HG02642 (cell line): ENCODE data around the gene STK24.
"Not testable (repeated sequence)": the region's sequence is repeated elsewhere in the genome, so short reads cannot be mapped to it uniquely, and the experiment has no call there.

Source experiments
- ATAC-seq: cut with Tn5 transposase; IDR thresholded peaks from one replicate; pipeline ENCODE4 v1.9.1; 2021; ENCODE audit warnings: mild to moderate bottlenecking; ENCODE audit not compliant: unreplicated experiment, poor library complexity

Gene STK24

DNA sequence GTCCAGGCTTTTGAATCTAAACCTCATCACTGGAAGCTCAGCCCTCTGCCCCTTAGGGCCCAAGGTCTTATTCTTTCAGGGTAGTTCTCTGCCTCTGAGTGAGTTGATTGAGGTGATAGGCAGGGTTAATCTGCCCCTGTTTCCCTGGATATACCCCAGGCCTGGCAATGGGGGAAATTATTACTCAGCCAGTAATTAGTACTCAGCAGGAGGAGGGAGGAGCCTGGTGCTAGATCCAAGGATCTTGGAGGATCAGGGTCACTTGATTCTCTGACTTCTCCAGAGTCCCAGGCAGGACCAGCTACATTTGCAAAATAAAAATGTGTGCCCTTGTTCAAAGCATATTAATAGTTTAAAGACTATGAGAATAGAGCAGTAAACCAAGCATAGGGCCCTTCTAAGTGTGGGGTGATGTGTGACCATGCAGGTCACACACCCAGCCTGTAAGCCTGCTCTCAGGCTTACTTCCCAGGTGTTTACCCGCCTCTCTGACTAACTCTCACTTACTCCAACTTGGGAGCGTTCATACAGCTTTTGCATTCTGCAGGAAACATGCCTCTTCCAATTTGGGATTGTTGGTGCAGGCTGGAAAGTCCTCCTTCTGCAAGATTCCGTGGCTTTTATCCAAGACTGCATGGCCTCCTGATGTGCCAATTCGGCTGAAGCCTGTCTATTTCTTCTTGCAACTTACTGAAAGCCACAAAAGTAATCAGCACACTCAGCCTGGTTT, 7.9 kb upstream of the STK24 start:
- ATAC-seq = no peak

DNA sequence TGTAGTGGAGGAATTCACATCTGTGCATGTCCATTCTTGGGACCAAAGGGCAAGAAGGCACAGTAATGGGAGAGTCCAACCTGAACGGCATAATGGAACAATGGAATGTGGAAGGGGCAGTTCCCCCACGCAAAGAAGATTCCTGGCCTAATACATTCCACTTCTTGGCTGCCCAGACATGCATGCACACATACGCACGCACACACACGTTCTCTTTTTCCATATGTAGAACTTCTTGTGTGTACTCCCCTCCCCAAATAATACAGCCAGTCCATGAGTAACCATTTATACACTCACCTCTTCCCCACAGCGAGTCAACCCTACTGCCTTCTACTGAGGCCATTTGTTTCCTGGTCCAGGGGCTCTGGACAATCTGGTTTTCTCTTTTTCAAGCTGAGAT, 6.0 kb upstream of the STK24 start:
- ATAC-seq = no peak

DNA sequence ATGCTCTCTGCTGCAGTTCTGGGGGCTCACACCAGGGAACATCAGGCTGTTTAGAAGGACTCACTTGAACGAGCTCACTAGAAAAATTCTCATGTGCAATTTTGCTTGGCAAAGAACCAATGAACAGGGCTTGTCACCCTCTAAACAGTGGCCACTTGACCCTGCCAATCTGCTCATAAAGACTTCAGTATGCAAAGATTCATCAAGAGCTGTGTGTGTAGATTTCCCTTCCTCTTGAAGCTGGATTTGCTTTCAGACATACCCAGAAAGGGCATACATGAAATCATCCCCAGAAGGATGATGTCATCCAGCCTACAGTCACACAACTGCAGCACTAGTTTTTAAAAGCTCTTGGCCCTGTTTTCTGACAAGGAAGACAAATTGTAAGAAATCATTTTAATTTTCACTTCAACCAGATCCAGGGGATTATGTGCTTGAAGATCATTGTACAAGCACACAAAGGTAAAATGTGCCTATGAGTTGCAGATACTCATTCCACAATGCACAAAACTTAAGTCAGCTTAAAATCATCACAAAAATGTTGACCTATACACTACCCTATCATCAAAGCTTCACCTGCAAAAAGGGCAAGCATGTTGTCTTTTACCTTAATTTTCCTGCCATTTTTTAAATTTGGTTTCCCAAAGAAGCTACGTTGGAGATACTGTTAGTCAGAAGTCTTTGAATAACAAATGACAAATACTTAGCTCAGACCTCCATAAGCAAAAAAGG, 5.2 kb upstream of the STK24 start:
- ATAC-seq = no peak

DNA sequence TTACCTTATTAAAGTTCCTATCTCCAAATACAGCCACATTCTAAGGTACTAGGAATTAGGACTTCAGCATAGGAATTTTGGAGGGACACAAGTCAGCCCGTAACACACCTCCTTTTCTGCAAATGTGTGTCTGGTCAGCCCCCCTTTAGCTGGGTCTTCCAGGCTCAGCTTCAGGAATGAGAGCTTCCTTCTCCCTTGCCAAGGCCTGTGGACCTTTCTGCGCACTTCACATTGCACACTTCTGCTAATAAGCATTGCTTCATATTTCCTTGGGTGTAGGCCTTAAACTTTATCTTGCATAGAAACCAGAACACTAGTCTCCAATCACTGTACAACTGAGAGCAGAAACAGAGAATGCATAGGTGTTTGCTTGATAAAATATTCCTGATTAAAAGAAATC, 4.5 kb upstream of the STK24 start:
- ATAC-seq = no peak

DNA sequence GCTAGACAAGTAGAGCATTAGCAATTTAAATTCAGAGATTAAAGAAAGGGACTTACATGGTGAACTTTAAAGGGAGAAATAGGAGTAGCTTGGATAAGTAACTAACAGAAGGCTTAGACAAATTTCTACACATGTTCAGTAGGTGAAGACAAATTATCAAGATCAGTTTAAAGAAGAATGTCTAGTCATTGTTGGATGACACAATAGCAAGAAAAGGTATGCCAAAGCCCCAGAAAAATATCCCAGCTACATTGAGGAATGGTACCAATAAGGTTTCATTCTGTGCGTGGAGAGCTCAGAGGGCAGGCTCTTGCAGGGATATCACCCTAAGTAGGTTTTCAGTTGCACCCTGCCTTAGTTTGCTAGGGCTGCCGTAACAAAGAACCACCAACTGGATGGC, 3.5 kb upstream of the STK24 start:
- ATAC-seq = no peak

DNA sequence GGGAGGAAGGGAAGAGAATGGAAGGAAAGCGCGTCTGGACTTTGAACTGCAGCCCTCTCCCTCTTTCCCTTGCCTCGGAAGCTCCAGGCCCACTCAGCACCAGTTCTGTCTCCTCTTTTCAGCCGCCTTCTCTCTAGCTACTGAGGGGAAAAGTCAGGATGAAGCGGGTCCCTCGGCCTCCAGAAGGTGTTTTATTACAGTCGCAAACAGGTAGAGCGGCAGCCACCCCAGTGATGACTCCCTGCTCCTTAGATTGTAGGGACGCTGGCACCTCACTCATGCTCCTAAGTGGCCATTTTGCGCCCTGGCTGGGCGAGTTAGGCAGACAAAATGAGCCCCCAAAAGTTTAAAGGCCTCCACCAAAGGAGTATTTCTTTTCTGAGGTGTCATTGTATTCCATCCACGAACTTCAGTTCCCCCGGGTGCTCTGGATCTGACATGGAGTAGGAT, 954 bp upstream of the STK24 start:
- no peak for ATAC-seq

DNA sequence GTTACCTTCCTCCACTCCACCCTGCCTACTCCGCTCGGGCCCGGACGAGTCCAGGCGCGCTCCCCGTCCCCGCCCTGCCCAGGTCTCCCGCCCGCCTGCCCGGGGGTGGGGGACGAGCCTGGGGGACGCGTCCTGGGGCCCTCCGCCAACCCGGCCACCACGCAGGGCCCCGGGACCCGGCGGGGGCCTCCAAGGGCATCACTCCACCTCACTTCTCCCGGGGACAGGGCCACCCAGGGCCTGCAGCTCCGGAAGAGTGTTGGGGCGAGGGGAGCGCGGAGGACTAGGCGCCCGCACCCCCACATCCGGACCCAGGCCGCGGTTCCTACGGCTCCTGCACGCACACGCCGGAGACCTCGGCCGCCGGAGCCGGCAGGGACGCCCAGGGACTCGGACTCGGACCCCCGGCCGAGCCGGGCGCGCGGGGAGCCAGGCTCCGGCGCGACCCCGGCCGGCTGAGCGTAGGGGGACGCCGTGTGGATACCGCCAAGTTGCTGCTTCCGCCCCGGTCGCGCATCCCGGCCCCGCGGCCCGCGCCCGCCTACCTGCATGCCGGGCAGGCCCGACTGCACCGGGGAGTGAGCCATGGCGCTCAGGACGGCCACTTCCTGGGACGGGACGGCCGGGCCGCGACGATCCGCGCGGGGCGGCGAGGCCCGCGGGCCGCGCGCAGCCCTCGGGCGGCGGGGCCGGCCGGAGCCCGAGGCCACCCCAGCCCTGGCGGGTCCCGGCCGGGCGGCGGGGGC, 534 bp downstream of the STK24 start:
- peak; percentile 43 for ATAC-seq

DNA sequence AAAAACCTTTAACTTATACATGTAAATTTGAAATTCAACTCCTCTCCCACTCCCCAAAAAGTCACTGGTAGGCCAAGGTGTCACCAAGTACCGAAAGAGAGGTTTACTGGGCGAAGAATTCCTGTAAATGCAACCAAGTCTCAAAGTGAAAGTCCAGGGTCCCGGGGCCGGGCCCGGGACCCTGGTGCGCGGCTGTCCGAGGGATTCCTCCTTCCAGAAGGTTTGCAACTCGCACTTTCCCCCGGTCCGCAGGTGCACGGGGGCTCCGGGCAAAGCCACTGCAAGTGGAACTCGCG, 1.1 kb downstream of the STK24 start:
- ATAC-seq = no peak

DNA sequence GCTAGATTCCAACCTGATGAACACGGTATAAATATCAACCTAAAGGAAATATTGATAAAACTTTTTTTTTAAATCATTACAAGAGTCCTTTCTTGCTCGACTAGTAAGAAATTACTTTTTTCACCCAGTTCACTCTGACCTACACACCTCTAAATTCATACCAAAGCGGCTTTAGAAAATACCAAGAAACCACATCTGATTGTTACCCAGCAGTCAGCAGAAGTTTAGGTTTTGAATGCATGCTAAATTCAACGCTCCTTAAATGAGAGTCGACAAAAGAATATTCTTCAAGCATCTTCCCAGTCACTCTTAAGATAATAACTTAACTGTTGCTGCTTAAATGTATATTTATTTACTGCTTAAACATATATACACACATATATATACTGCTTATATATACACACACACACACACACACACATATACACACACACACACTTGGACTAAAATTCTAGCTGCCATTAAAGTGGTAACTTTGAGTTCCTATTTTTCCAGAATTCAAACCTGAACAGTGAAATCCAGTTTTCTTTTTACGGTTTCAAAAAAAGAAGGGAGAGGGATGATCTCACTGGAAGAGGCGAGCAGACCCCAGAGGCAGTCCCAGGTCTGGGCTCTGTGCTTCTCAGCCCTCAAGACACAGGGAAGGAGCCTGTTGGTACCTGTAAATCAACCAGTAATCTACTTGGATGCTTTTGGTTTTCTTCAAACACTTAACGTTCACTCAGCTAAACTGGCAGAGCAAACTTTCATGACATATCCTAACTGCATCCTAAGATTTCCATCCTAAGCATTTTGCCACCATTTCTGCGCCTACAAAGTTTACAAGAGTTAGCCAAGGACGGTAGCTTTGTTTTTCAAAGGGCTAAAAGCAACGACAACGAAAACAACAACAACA, 1.7 kb downstream of the STK24 start:
- no peak for ATAC-seq

DNA sequence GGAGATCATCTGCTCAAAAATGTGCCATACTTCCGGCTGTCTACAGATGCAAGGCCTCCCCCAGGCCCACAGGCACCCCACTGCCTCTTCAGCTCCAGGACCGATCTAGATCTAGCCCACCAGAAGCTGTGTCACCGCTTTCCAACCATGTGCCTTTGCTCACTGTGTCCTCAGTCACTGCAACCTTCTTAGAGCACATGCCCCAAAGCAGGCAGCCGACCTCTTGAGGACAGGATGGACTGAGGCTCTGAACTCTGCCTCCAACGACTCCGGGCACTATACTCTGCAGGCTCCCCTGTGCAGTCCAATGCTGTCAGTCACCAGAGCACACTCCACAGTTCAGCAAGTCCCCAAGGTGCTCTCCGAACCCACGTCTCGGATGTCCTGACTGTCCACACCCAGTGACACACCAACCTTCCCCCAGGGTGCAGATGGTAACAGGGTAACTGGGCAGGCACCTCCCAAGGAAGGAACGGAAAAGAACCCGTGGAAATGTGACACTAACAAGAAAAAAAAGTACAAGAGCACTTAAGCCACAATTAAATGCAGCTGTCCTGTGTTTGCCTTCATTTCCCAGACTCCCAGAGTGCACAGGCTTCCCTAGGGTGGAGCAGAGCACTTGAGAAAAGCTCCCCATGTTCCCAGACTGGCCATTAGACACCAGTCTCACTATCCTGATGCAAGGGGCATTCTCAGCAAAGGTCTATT, 4.8 kb downstream of the STK24 start:
- ATAC-seq = no peak

DNA sequence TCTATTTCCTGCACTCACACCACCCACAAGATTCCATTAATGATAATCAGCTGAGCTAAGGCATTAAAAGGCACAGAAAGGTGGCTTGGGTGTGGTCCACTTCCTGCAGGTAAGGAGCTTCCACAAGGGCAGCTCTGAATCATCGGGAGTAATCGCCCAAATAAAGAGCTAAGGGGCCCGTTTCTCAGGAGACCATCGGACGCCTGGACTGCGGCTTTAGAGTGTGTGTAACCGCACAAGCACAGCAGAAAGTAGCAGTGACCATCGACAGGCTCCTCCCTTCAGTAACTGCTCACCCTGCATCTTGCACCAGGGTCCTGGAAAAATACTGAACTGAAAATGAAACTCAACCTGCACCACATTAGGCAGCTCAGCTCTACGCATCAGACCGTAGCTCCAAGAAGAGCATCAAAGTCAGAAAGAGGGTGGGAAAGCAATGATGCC, 6.0 kb downstream of the STK24 start:
- peak; percentile 87 for ATAC-seq

DNA sequence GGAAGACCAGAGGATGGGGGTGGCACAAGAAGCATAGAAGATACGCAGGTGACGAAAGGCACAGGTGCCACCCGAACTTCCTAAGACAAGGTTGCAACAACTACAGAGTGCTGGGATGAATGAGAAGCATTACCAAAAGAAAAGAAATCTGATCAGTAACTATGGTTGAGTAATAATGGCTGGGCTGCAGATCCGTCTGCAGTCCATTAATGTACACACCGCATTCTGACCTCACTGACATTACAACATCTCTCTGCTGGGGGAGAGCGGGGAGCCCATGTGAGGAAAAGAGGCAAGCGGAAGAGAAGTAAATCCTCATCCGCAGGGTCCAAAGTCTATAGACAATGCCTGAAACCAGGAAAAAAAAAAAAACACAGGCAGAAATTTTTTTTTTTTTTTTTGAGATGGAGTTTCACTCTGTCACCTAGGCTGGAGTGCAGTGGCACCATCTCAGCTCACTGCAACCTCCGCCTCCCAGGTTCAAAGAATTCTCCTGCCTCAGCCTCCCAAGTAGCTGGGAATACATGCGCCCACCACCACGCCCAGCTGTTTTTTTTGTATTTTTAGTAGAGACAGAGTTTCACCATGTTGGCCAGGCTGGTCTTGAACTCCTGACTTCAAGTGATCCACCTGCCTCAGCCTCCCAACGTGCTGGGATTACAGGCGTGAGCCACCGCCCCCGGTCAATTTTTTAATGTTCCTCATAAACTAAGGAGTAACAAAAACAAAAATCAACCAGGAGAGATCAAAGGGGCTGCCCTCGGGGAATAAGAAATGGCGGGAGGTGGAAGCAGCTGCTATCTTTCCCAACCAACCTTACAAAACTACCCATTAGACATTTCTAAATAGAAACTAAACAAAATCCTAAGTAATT, 7.2 kb downstream of the STK24 start:
- not testable (repeated sequence) for ATAC-seq

DNA sequence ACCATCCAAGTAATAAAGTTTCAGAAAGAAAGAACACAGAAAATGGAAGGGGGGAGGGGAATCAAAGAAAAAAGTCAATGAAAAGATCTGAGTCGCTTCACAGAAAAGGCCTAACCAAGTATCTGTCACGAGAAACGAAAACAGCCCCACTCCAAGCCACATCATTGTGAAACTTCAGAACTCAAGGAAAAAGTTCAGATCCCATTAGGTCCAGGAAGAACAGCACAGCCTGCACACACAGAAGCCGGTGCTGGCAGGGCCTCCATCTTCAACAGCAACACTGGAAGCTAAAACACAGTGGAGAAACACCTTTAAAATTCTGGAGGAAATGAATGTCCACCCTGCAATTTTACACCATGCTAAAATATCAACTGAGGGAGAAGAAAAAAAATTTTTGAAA, 8.0 kb downstream of the STK24 start:
- no peak for ATAC-seq

DNA sequence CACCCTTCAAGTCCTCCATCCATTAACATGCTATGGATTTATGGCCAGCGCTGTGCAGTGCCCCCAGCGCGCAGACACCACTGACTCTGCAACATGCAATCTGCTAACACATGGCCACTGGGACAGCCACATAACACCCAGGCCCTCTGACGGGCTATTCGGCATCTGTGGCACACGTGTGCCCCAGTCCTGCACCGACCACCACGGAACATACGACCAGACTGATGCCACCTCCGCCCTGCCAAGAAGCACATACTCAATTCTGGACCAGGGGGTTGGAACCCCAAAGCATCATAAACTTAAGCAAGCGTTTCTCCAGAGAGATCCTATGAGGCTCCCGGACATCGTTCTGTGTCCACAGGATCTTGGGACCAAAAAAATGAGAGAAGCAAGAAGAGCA, 9.8 kb downstream of the STK24 start:
- ATAC-seq = no peak

DNA sequence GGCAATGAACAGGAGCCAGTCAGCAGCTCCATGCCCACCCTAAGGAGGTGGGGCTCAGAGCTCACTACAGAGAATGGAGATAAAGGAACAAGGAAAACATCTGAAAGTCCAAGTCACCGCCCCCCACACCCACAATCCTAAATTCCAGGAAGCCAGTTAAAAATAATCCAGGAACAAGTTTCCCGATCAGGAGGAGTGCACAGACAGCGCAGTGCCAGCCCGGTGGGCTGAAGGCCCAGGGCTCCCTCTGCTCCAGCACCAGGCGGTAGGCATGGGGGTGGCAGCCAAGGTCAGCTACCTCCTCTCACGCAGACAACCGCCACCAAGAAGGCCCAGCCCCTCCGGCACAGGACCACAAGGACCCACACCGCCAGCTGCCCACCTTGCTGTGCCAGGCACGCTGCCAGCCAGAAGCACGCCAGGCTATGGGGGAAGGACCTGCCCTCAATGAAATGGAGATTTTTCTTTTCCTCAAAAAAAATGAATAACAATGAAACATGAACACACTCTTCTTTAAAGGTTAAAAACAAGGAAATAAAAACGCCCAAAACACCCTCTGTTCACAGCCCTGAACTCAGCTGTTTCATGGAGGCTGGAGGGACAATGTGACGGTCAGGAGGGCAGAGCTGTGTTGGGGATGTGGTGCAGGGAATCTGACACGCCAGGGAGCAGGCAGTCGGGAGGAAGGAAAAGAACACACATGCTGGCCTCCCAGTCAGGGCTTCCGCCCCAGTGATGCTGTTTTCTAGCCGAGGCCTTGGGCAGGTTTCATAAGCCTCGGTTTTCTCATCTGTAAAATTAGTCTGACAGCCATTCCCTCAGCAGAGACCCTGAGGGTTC, 11.0 kb downstream of the STK24 start:
- no peak for ATAC-seq

DNA sequence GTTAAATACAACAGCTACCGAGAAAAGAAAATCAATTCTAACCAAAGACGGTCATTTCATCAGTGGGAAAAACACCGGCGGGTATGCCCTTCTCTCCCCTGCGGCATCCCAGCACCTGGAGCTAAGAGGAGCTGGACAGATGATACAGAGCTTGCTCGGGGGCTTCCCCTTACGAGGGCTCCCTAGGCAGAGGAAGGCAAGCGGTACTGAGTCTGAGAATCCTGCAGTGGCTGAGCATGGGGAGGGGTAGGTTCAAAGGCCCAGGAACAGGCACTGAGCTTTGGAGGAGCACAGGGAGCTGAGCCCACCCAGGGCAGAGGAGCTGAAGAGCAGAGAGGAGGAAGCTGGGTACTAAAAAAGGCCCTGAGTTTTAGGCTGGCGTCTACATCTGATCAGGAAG, 12.7 kb downstream of the STK24 start:
- no peak for ATAC-seq

DNA sequence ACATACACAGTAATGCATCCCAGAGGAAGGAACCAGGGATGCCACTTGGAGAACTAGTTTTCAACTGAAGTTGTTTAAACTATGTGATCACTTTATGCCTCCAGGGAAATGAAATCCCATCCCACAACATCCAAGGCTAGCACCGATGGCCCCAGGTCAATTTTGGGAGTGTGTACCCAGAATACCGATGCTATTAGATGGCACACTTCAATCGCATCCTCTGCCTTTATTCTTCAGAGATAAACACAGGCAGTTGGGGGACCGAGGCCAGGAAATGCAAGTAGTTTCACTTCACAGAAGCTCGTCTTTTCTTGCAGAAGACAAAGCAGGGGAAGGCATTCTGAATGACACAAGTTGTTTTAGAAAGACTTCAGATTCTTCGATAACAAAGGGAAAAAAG, 13.8 kb downstream of the STK24 start:
- ATAC-seq = no peak

DNA sequence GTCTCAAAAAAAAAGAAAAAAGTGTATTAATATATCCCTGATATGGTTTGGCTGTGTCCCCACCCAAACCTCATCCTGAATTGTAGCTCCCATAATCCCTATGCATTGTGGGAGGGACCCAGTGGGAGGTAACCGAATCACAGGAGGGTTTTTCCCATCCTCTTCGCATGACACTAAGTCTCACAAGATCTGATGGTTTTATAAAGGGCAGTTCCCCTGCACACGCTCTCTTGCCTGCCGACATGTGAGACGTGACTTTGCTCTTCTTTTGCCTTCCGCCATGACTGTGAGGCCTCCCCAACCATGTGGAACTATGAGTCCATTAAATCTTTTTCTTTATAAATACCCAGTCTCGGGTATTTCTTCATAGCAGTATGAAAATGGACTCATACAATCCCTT, 17.7 kb downstream of the STK24 start:
- ATAC-seq = no peak
